Medulla oblongata (tissue), 1 donor: ENCODE measurements around the gene MFNG.

ENCODE experiments used
- DNase-seq: peaks from one replicate; pipeline ENCODE4 v3.0.0-alpha.2; 2015; ENCODE audit errors: extremely low spot score

Gene MFNG

DNA sequence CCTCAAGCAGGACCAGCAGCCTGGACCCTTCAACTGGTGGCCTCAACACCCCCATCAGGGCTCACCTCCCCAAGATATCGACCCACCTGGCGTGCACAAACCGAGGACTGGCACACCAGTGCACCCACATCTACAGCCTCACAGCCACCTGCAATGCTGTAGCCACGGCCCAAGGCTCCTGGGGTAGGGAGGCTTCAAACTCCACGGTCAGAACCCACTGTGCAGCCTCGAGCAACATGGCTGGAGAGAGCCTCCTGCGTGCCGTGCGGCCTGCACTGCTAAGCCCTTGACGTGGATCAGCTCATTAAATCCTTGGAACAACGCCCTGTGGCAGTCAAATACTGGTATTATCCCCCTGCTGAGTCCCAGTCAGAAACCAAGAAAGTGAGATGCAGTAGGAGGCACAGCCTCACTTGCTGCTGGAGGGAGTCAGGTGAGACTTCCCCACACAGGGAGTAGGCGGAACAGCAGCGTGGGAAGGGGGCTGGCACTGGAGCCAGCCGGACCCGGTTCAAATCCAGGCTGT is 28.4 kb upstream of the MFNG start:
- DNase-seq = no peak

DNA sequence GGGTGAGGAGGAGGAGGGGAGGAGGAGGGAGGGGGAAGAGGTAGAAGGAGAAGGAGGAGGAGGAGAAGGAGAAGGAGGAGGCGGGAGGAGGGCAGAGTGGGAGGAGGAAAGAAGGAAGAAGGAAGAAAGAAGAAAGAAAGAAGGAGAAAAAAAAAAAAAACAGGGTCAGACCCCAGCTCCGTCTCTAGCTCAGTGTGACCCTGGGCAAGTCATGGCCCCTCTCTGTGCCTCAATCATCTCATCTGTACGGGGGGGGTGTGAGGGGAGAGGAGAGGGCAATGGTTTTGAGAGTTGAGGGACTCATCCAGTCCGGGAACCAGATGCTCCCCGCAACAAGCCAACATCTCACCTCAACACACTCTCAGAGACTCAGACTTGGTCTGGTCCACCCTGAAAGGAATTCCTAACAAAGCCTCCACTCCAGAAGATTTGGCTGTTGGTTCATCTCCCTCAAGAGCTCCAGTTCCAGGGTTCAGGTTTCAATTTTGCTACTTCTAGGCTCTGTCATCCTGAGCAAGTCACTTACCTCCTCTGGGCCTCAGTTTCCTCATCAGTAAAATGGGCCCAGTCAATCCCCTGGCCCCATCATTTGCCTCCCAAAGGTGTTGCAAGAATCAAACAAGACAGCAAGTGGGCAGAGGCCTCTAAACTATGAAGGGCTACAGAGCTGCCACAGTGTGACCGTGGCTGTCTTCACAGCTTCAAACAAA is 25.4 kb upstream of the MFNG start:
- DNase-seq = no peak

DNA sequence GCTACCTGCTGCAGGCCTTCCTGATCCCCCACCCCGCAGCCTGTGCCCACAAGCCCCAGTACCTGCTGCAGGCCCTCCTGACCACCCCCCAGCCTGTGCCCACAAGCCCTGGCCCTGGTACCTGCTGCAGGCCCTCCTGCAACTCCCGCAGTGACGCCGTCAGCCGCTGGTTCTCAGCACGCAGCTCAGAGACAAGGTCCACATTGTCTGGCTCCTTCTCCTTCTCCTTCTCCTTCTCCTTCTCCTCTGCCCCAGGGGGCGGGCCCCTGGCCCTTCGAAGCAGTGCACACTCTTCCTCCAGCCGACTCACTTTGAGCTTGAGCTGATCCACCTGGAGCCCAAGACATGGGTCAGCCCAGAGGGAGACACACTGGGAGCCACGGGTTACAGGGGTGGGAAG is 23.9 kb upstream of the MFNG start:
- DNase-seq = no peak

DNA sequence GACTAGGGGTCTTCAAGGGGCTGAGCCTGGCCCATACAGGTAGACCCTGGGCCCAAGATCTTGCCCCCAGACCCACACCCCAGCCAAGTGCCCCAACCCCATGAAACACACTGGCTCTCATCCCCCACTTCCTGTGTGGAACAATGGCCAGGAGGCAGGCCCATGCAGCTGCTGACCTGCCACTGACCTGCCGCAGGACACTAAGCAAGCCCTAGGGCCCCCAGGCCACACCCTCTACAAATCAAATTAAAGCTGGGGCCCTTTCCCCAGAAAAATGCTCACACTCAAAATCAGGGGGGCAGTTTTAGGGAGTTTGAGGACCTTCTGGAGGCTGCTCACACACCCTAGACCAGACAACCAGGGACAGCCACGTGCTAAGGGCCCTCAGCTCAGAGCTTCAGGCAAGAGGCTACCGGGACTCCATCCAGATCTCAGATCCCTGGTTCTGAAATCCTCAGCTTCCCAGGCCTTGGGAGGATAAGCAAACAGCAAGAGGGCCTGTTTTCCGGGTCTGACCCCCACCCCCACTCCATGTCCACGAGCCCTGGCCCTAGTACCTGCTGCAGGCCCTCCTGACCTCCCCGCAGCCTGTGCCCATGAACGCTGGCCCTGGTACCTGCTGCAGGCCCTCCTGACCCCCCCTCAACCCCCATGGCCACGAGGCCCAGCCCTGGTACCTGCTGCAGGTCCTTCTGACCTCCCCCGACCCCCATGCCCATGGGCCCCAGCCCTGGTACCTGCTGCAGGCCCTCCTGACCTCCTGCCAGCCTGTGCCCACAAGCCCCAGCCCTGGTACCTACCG is 23.1 kb upstream of the MFNG start:
- DNase-seq = no peak

DNA sequence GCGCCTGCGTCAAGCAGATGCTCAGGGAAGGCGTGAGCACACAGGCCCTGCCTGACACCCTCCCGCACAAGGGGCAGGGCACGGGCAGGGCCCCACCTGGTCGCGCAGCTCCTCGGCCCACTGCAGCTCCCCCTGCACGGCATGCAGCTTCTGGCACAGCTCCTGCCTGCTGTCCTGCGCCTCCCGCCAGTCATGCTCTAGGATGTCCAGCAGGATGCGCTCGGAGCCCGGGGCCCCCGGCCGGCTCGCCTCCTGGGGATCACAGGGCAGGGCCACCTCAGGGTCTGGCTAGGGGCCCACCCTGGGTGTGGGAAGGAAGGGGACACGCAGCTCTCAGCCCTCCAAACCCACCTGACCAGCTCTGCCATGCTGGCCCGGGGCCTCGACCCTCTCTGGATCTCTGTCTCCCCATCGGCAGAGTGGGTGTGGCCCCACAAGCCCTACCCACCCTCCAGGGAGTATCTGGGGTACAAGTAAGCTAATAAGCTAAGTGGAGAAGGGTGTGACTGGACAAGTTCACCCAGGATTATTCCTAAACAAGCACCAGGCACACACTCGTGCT is 22.3 kb upstream of the MFNG start:
- DNase-seq = no peak

DNA sequence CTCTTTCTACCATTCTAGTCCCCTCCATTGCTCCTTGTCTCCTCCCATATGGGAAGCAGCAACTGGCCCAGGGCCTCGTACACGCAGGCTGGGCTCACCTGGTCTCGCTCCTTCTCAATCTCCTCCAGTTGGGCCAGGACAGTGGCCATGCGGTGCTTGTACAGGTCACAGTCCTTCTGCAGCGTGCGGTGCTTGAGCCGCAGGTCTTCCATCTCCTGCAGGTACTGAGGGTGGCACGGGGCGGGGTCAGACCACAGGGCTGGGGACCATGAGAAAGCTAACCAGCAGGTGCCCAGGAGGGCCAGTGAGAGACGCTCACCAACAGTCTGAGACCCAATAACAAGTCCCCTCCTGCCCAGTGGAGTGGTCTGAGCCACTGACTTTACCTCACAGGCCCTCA is 21.5 kb upstream of the MFNG start:
- no peak for DNase-seq

DNA sequence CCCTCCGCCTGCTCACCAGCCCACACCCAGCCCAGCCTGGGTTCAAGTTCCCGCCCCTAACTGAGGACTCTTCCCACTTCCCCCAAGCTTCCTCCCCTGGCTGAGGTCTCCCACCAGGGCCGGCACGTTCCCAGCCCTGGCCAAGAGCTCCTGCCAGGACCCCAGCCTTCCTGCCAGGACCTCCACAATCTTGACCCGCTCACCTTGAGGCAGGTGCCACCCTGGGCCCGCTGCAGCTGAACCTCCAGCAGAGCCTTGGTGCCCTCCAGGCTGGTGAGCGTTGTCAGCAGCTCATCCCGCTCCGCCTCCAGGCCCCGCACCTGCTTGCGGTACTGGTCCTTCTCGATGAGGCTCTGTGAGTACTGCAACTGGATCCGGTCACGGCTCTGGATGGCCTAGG is 19.8 kb upstream of the MFNG start:
- DNase-seq = no peak

DNA sequence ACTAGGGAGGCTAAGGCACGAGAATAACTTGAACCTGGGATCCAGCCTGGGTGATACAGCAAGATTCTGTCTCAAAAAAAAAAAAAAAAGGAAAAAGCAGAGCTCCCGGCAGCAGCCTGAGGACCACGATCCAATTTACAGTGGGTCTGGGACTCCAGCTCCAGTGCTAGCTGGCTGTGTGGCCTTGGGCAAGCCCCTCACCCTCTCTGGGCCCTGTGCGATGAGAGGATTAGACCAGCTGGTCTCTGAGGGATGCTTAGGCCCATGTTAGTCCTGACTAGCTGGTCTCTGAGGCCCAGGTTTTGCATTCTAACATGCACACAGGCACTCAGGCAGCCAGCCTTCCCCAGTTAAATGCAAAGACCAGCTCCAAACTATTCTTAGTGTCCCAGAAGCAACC is 19.4 kb upstream of the MFNG start:
- DNase-seq = no peak

DNA sequence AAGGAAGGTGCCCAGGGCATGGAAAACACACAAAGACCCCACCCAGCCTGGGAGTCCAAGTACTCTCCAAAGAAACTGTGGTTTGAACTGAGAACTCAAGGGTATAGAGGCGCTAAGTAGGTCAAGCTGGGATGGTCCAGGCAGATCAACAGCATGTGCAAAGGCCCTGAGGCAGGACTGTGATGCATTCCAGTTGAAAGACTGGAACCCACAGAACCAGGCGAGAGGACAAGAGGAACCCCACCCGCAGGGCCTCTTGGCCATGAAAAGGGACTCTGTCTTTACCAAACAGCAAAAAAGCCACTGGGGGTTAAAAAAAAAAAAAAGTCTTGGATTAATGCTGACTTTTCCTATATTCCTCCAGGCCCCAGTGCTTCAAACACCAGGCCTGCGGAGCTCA is 18.8 kb upstream of the MFNG start:
- no peak for DNase-seq

DNA sequence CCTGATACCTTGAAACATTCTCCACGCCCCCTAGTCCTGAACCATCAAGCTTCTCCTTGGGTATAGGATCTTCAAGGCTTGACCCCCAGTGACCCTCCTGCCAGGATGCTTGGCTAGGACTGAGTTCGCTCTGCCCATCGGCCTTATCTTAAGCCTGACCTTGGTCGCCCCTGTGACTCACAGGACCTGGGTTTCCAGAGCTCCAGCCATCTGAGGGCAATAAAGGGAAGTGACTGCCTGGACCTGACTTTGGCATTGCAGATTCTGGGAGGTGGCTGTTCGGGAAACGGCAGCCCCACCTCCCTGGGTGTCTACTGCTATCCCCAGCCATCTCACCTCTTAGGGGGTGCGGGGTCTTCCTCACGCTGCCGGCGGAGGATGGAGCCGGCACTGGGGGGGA is 17.7 kb upstream of the MFNG start:
- no peak for DNase-seq

DNA sequence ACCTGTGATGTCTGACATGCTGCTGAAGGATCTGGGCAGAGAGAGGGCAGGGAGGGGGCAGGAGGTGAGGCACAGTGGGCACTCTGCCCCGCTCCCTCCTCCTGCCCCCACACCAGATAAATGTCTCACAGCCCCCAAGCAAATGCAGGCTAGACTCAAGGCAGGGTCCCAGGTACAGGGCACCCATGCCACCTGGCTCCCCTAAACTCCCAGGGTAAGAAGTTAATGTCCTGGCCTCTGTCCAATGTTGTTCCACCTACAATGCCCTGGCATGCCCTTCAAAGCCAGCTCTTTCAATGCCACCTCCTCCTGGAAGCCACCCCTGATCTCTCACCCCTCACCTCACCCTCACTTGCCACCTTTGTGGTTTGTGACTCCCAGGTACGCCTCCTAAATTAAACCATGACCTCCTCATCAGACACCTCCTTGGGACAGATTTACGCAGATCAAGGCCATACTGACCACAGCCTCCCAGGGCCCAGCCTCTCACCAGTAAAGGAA is 17.0 kb upstream of the MFNG start:
- no peak for DNase-seq

DNA sequence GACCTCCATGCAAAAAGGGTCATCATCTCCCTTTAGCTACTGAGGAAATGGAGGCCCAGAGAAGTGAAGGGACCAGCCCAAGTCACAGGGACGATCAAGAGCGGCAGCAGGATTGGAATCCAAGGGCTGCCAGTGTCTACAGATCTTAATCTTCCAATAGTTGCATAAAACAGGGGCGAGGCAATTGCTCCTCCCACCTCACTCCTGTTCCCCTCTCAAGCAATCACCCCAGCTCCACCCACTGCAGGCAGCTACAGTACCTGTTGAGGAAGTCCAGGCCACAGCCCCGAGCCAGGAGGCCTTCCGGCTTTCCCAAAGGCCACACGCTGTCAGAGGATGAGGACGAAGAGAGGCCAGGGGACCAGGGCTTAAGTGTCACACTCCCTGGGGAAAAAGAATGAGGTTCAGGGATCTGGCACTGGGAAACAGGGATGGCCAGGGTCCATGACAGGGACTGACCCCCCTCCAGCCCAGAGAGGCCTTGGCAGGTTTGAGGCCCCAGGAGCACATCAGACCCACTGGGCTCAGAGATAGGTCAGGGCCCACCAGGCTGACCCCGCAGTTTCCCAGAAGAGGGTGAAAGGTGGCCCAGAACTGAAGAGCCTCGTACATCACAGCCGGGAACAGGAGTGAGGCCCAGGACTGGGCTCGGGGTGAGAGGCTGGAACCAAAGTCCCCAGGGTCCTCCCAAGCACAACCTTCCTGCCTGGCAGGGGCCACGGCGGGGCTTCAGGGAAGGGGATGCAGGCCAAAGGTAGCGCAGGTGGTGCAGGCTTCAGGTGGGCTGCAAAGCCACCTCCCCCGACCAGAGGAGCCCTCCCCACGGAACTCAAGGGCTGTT is 16.4 kb upstream of the MFNG start:
- no peak for DNase-seq

DNA sequence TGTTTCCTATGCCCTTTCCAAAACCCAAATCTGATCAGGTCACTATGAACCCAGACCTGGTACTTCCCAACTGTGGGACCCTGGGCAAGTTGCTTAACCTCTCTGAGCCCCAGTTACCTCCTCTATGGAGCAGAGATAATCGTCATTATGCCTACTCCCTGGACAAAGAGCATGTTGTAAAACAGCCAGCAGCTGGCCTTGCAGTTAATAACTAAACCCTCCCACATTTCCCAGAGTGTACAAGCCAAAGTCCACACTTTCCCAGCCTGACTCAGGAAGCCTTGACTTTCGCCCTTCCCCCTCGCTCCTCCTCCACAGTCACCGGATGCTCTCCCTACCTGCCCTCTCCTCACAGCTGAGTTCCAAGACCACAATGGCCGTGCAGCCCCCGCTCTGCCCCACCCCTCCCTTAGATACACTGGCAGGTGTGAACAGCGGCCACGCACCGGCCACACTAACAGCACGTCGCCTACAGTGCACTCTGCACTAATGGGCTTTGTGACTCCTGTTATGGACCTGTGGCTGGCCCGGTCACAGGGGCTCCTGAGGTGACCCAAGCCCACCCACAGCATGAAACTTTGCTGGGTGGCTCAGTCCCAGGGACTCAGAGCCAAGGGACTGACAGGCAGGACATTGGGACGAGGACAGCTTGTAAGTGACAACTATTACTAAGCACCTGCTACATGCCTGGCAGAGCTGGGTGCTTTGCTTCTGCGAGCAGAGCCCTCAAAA is 15.6 kb upstream of the MFNG start:
- DNase-seq = peak; percentile 15

DNA sequence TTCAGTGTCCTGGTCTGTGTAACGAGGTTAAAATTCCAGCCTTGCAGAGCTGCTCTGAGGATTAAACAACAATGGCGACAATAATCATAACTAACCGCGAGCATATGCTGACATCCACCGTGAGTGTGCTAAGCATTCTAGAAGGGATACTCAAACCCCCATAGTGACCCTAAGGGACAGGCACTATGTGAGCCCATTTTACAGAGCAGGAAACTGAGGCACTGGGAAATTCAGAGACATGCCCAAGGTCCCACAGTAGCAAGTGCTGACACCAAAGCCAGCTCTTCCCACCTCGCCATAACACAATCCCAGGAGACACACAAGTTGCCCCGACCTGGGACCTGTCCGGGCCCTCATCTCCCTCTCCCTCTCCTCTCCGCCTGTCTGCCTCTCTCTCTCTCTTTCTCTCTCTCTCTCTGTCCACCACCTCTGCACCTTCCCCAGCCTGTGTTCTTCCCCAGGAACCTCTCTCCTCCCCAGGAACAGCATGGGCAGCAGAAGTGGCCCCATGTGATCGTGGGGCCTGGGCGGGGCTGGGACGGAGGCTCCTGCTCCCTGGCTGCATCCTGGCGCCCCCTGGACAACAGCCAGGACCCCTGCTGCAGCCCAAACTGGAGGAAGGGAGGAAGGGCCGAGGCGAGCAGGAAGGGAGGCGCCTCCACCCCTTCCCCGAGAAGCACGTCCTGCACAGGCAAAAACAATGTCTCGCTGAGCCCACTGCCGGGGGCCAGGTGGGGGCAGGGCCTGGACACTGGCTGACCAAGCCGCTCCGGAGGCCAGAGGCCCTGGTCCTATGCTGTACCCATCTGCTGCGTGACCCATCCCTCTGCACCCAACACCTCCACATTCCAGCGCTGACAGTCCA is 14.8 kb upstream of the MFNG start:
- no peak for DNase-seq

DNA sequence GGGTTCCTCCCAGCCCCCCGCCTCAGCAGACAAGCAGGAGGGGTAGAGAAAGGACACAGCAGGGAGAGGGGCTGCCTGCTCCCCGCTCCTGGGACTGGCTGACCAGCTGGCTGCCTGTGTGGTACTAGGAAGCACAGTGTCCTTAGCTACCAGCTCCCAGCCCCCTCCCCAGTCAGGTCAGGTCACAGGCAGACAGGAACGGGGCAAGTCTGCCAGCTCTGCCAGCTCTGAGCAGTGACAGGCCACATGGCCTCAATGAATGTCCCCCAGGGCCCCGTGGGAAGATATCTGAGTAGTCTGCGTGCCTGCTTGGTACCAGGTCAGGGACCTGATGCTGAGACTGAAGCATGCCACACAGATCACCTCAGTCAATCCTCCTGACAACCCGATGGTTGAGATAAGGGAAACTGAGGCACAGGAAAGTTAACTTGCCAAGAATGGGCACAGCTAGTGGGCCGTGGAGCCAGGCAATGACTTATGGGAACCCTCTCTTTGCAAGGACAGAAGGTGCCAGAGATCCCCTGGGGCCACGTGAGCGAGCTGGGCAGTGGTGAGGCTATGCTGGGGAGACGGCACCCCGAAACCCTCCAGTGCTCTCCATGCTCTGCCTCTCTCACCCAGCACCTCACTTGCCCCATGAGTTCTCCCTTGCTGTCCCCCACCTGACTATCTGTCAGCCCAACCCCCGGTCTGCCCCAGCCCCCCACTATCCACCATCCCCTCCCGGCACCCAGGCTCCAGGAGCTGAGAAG is 13.8 kb upstream of the MFNG start:
- no peak for DNase-seq

DNA sequence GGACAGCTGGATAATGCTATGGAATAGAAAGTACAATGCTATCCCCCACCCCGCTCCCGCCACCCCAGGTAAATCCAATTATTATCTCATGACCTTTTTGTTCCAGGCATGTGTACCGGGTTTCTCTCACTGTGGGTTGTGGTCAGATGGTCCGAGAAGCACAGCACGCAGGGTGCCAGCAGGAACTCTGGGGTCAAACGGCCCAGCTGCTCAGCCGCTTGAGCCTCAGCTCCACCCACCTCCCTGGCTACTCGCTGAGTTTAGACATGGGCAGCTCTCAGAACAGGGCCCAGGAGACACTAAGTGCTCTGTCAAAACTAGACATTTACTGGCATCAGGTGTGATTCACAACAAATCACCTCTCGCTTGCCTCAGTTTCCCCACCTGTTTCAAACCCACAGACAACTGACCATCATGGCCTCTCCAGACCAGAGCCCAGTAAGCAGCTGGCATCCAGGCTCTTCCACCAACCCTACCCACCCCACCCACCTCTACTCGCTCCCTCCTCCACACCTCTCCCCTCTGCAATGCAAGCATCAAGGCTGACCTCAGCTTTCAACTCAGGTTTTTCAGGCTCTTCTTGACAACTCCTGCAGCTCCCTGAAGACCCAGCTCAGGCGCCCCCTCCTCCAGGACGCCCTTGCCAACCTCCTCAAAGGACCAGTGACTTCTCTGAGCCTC is 13.0 kb upstream of the MFNG start:
- DNase-seq = no peak

DNA sequence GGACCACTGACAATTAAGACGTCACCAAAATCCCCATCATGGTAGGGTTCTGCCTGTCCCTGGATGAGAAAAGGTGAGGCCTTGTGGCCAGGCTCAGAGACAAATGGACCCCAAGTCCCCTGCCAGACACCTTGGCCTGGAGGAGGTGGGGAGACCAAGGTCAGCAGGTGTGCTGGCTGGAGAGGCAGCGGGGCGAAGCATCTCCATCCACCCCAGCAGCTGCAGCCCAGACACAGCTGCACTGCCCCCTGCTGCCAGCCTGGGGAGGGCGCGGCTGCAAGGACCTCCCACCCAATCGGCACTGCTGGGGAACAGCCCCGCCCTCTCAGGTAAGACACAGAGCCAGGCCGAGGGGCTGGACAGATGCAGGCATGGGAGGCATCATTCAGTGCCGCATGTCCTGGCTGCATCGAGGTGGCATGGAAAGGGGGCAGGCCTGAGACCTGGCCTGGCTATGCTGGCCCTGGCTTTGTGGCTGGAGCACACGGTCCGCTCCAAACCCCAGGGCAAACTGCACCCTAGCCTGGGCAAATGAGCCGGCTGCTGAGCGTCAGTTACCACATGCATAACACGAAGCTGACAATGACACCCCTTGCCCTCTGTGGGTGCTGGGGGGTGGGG is 12.2 kb upstream of the MFNG start:
- no peak for DNase-seq

DNA sequence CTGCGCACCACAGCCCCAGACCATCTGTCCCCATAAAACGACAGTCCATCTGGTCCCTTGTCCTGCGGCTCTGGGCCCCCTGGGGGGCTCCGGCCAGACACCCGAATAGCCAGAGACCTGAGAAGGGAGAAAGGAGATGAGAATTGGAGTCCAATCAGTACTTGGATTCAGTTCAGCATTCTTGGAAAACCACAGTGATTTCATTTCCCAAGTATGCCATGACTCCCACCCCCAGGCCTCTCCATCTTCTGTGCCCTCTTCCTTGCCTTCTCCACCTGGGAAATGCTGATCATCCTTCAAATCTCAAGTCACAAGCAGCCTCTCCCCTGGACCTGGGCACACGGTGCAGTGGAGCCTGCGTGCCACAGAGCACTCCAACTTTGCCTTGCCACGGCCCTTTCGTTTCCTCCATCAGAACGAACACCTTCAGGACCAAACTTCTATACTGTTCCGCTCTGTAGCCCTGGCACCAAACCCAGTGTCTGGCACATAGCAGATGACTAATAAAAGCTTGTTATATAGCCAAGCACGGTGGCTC is 10.9 kb upstream of the MFNG start:
- no peak for DNase-seq
